ENCODE measurements around the gene TP63.
A peak's percentile ranks its signal among the peaks of the same experiment; 100 is the strongest.

Gene TP63

GRCh38 chr3:189851682-189852081 lies 220.5 kb downstream of the TP63 start:
- no peak for TF ChIP-seq POLR2A (IDR thresholded peaks at IDR 0.05; ENCODE audit: low read depth, low read length)
- FAIRE-seq (no peak), DNase-seq (ENCODE audit: insufficient read length) (no peak)

GRCh38 chr3:189853906-189854305 lies 222.7 kb downstream of the TP63 start:
- DNase-seq (ENCODE audit: insufficient read length) = no peak
- TF ChIP-seq TAF1 (IDR thresholded peaks at IDR 0.05; ENCODE audit: borderline replicate concordance, low read depth, low read length) (no peak), POLR2A (IDR thresholded peaks at IDR 0.05; ENCODE audit: low read depth, low read length) (no peak), POLR2AphosphoS5 (IDR thresholded peaks at IDR 0.05; ENCODE audit: low read depth, low read length) (no peak)
- no peak for FAIRE-seq

GRCh38 chr3:189860296-189860695 lies 229.1 kb downstream of the TP63 start:
- TF ChIP-seq TAF1 (IDR thresholded peaks at IDR 0.05; ENCODE audit: borderline replicate concordance, low read depth, low read length) = no peak
- no peak for TF ChIP-seq POLR2AphosphoS5 (IDR thresholded peaks at IDR 0.05; ENCODE audit: low read depth, low read length)
- TF ChIP-seq POLR2A (IDR thresholded peaks at IDR 0.05; ENCODE audit: low read depth, low read length) = no peak
- peak; percentile 9 for FAIRE-seq
- no peak for DNase-seq (ENCODE audit: insufficient read length)

GRCh38 chr3:189862385-189862998 lies 231.3 kb downstream of the TP63 start:
- TF ChIP-seq TAF1 (IDR thresholded peaks at IDR 0.05; ENCODE audit: borderline replicate concordance, low read depth, low read length) (no peak), POLR2AphosphoS5 (IDR thresholded peaks at IDR 0.05; ENCODE audit: low read depth, low read length) (no peak), POLR2A (IDR thresholded peaks at IDR 0.05; ENCODE audit: low read depth, low read length) (no peak)
- FAIRE-seq (no peak), DNase-seq (ENCODE audit: insufficient read length) (no peak)

GRCh38 chr3:189863031-189863430 lies 231.8 kb downstream of the TP63 start:
- FAIRE-seq (no peak), DNase-seq (ENCODE audit: insufficient read length) (no peak)
- no peak for TF ChIP-seq POLR2AphosphoS5 (IDR thresholded peaks at IDR 0.05; ENCODE audit: low read depth, low read length)
- no peak for TF ChIP-seq POLR2A (IDR thresholded peaks at IDR 0.05; ENCODE audit: low read depth, low read length)
- TF ChIP-seq TAF1 (IDR thresholded peaks at IDR 0.05; ENCODE audit: borderline replicate concordance, low read depth, low read length) = no peak

- no peak for DNase-seq (ENCODE audit: insufficient read length)
- no peak for TF ChIP-seq POLR2A (IDR thresholded peaks at IDR 0.05; ENCODE audit: low read depth, low read length)
- no peak for TF ChIP-seq TAF1 (IDR thresholded peaks at IDR 0.05; ENCODE audit: borderline replicate concordance, low read depth, low read length)
- TF ChIP-seq POLR2AphosphoS5 (IDR thresholded peaks at IDR 0.05; ENCODE audit: low read depth, low read length) = no peak
- FAIRE-seq = no peak
These were observed 236.9 kb downstream of the TP63 start for GRCh38 chr3:189868061-189868460.

- peak; percentile 72 for FAIRE-seq
- TF ChIP-seq POLR2AphosphoS5 (IDR thresholded peaks at IDR 0.05; ENCODE audit: low read depth, low read length) = no peak
- no peak for TF ChIP-seq POLR2A (IDR thresholded peaks at IDR 0.05; ENCODE audit: low read depth, low read length)
- TF ChIP-seq TAF1 (IDR thresholded peaks at IDR 0.05; ENCODE audit: borderline replicate concordance, low read depth, low read length) = no peak
- DNase-seq (ENCODE audit: insufficient read length) = no peak
These were observed 238.0 kb downstream of the TP63 start for GRCh38 chr3:189869165-189869564.

GRCh38 chr3:189871418-189871817 lies 240.2 kb downstream of the TP63 start:
- FAIRE-seq = no peak
- no peak for TF ChIP-seq POLR2A (IDR thresholded peaks at IDR 0.05; ENCODE audit: low read depth, low read length)
- TF ChIP-seq TAF1 (IDR thresholded peaks at IDR 0.05; ENCODE audit: borderline replicate concordance, low read depth, low read length) = no peak
- no peak for TF ChIP-seq POLR2AphosphoS5 (IDR thresholded peaks at IDR 0.05; ENCODE audit: low read depth, low read length)
- no peak for DNase-seq (ENCODE audit: insufficient read length)

- DNase-seq (ENCODE audit: insufficient read length) = no peak
- FAIRE-seq = peak; percentile 5
- TF ChIP-seq POLR2AphosphoS5 (IDR thresholded peaks at IDR 0.05; ENCODE audit: low read depth, low read length) (no peak), TAF1 (IDR thresholded peaks at IDR 0.05; ENCODE audit: borderline replicate concordance, low read depth, low read length) (no peak), POLR2A (IDR thresholded peaks at IDR 0.05; ENCODE audit: low read depth, low read length) (no peak)
These were observed 252.0 kb downstream of the TP63 start for GRCh38 chr3:189883113-189883753.

GRCh38 chr3:189890496-189890895 lies 259.3 kb downstream of the TP63 start:
- FAIRE-seq (no peak), DNase-seq (ENCODE audit: insufficient read length) (no peak)
- TF ChIP-seq POLR2A (IDR thresholded peaks at IDR 0.05; ENCODE audit: low read depth, low read length) (no peak), POLR2AphosphoS5 (IDR thresholded peaks at IDR 0.05; ENCODE audit: low read depth, low read length) (no peak), TAF1 (IDR thresholded peaks at IDR 0.05; ENCODE audit: borderline replicate concordance, low read depth, low read length) (no peak)

GRCh38 chr3:189896533-189896932 lies 265.3 kb downstream of the TP63 start:
- DNase-seq (ENCODE audit: insufficient read length) (no peak), FAIRE-seq (peak; percentile 76)
- TF ChIP-seq TAF1 (IDR thresholded peaks at IDR 0.05; ENCODE audit: borderline replicate concordance, low read depth, low read length) = no peak
- no peak for TF ChIP-seq POLR2A (IDR thresholded peaks at IDR 0.05; ENCODE audit: low read depth, low read length)
- no peak for TF ChIP-seq POLR2AphosphoS5 (IDR thresholded peaks at IDR 0.05; ENCODE audit: low read depth, low read length)

- FAIRE-seq = peak; percentile 54
- no peak for DNase-seq (ENCODE audit: insufficient read length)
- TF ChIP-seq TAF1 (IDR thresholded peaks at IDR 0.05; ENCODE audit: borderline replicate concordance, low read depth, low read length) (no peak), POLR2AphosphoS5 (IDR thresholded peaks at IDR 0.05; ENCODE audit: low read depth, low read length) (no peak), POLR2A (IDR thresholded peaks at IDR 0.05; ENCODE audit: low read depth, low read length) (no peak)
These were observed 266.2 kb downstream of the TP63 start for GRCh38 chr3:189897406-189897805.
